CD4-positive, alpha-beta T cell treated with Interleukin-17A for 4 hours (primary cell): ENCODE measurements around the gene POLR2J3.
"Not testable (repeated sequence)": the region's sequence is repeated elsewhere in the genome, so short reads cannot be mapped to it uniquely, and the experiment has no call there.

ENCODE experiments used
- DNase-seq: peaks from one replicate; pipeline ENCODE4 v3.0.0-alpha.2; 2020; ENCODE audit warnings: mixed read lengths

The POLR2J3 gene

GRCh38 chr7:102581722-102582121 lies 9.3 kb upstream of the POLR2J3 start:
- not testable (repeated sequence) for DNase-seq

- DNase-seq, result not testable (repeated sequence)
Observed at GRCh38 chr7:102578486-102578885, 6.1 kb upstream of the POLR2J3 start.

GRCh38 chr7:102577315-102578240 lies 5.2 kb upstream of the POLR2J3 start:
- DNase-seq, result not testable (repeated sequence)

- DNase-seq, result not testable (repeated sequence)
Observed at GRCh38 chr7:102576363-102576762, 4.0 kb upstream of the POLR2J3 start.

GRCh38 chr7:102574607-102575006 lies 2.2 kb upstream of the POLR2J3 start:
- DNase-seq, result not testable (repeated sequence)

- not testable (repeated sequence) for DNase-seq
Observed at GRCh38 chr7:102568620-102569019, 3.8 kb downstream of the POLR2J3 start.

GRCh38 chr7:102550808-102551422 lies 21.5 kb downstream of the POLR2J3 start, which contains the start of gene SPDYE2:
SPDYE2 (plus strand) TSS chr7:102551226; CDS start chr7:102553256, 2,030 bp downstream.
- DNase-seq, result not testable (repeated sequence)

GRCh38 chr7:102546353-102546752 lies 26.0 kb downstream of the POLR2J3 start:
- not testable (repeated sequence) for DNase-seq

- DNase-seq, result not testable (repeated sequence)
Observed at GRCh38 chr7:102545288-102545687, 27.1 kb downstream of the POLR2J3 start.

GRCh38 chr7:102544372-102544771 lies 28.0 kb downstream of the POLR2J3 start:
- DNase-seq, result not testable (repeated sequence)

GRCh38 chr7:102543596-102543995 lies 28.8 kb downstream of the POLR2J3 start, which contains the start of gene UPK3BL2:
UPK3BL2 (minus strand) TSS chr7:102543696; CDS start chr7:102543636, 60 bp downstream.
- DNase-seq, result not testable (repeated sequence)

GRCh38 chr7:102542771-102543170 lies 29.6 kb downstream of the POLR2J3 start:
- DNase-seq, result not testable (repeated sequence)

- DNase-seq, result not testable (repeated sequence)
Observed at GRCh38 chr7:102542083-102542482, 30.3 kb downstream of the POLR2J3 start.

GRCh38 chr7:102540604-102541003 lies 31.8 kb downstream of the POLR2J3 start:
- not testable (repeated sequence) for DNase-seq

GRCh38 chr7:102535062-102535615 lies 37.2 kb downstream of the POLR2J3 start:
- DNase-seq, result not testable (repeated sequence)

- not testable (repeated sequence) for DNase-seq
Observed at GRCh38 chr7:102532127-102532526, 40.3 kb downstream of the POLR2J3 start.

- not testable (repeated sequence) for DNase-seq
Observed at GRCh38 chr7:102531583-102531982, 40.8 kb downstream of the POLR2J3 start.

GRCh38 chr7:102527822-102528793 lies 44.3 kb downstream of the POLR2J3 start:
- not testable (repeated sequence) for DNase-seq

- DNase-seq, result not testable (repeated sequence)
Observed at GRCh38 chr7:102527182-102527581, 45.2 kb downstream of the POLR2J3 start.

- DNase-seq, result not testable (repeated sequence)
Observed at GRCh38 chr7:102524803-102525202, 47.6 kb downstream of the POLR2J3 start.

- not testable (repeated sequence) for DNase-seq
Observed at GRCh38 chr7:102520797-102521196, 51.6 kb downstream of the POLR2J3 start.
